ENCODE results near the gene HSPB7.
"Not testable (repeated sequence)": the region's sequence is repeated elsewhere in the genome, so short reads cannot be mapped to it uniquely, and the experiment has no call there.

GRCh38 chr1:16020878-16021277 is 3.0 kb upstream of the HSPB7 start:
- TF ChIP-seq CTCF (IDR thresholded peaks at IDR 0.05); POLR2A (IDR thresholded peaks at IDR 0.05); POLR2AphosphoS5 (IDR thresholded peaks at IDR 0.05; ENCODE audit: insufficient read depth in 1 of 2, low read depth in 1 of 2): not testable (repeated sequence)

Measured in vagina (tissue), 2 donors.